ENCODE measurements around the gene MOSMO. TPM values are rescaled to one million over a fixed set of nuclear protein-coding genes. Genes with fewer than 3 reads are reported as not detected.
A peak's percentile ranks its signal among the peaks of the same experiment; 100 is the strongest.

The MOSMO gene
- total RNA-seq, 4 donors from 2014 or later: 14.9 to 26.9 (median 24.1) TPM

DNA sequence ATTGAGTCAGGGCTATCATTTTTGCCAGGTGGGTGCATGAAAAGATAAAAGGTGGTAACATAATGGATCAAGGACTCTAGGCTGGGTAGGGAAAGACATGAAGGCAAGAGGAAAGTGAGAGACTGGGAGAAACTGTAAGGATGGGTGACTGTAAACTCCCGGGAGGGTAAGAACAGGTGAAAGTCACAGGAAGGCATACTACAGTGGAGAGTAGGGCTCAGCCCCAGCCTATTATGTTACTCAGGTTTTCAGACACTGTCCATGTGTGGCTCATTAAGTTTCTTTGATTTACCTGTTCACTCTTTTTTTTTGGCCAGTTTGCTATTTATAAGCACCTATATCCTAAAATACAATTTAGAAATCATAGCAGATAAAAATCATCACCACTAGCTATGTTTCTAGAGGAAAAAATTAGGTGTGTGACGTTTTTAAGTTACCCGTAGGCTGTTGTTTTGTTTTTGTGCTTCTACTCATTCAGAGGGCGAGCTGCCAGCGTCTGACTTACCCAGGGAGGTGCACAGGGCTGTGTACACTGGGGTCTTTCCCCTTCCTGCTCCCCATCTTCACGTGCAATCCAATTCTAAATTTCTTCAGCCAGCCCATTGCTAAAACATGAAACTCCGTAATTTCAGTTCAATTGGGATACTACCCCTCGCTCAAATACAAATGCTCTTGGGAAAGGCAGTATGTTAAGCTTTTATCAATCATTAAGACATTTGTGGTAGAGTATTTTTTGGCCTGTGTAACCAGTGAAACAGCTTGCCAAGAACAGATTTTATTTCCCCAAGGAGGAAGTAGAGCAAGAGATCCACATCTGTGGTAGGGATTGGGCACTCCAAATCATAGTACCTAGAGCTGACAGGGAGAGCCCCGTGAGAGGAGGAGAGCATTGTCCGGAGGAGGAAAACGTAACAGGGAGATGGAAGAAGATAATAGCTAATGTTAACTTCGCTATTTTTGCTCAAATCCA is 62.7 kb downstream of the MOSMO start:
- 31 to 46% methylated on average over 11 to 12 of the region's 12 CpGs for WGBS, 2 donors (ENCODE audit: low coverage in 1 of 2)
- Histone ChIP-seq H3K4me3 (no peak overlapping the region), H3K27me3 (no peaks in the 10 kb centered on the region), H3K9me3 (no peaks in the 10 kb centered on the region), H3K27ac (peak overlapping the region in 2 of 4 donors; percentile 17 to 21), H3K4me1 (peaks cover 0 to 34% (median 0%) of the 10 kb centered on the region in 3 donors), H3K36me3 (no peaks in the 10 kb centered on the region)
- TF ChIP-seq POLR2A (IDR thresholded peaks at IDR 0.05) (no peak), POLR2AphosphoS5 (IDR thresholded peaks at IDR 0.05) (no peak), EP300 (IDR thresholded peaks at IDR 0.05) (no peak)
- TF ChIP-seq, protein P1, sequence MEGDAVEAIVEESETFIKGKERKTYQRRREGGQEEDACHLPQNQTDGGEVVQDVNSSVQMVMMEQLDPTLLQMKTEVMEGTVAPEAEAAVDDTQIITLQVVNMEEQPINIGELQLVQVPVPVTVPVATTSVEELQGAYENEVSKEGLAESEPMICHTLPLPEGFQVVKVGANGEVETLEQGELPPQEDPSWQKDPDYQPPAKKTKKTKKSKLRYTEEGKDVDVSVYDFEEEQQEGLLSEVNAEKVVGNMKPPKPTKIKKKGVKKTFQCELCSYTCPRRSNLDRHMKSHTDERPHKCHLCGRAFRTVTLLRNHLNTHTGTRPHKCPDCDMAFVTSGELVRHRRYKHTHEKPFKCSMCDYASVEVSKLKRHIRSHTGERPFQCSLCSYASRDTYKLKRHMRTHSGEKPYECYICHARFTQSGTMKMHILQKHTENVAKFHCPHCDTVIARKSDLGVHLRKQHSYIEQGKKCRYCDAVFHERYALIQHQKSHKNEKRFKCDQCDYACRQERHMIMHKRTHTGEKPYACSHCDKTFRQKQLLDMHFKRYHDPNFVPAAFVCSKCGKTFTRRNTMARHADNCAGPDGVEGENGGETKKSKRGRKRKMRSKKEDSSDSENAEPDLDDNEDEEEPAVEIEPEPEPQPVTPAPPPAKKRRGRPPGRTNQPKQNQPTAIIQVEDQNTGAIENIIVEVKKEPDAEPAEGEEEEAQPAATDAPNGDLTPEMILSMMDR (IDR thresholded peaks at IDR 0.05): no peak
- ATAC-seq: no peak

DNA sequence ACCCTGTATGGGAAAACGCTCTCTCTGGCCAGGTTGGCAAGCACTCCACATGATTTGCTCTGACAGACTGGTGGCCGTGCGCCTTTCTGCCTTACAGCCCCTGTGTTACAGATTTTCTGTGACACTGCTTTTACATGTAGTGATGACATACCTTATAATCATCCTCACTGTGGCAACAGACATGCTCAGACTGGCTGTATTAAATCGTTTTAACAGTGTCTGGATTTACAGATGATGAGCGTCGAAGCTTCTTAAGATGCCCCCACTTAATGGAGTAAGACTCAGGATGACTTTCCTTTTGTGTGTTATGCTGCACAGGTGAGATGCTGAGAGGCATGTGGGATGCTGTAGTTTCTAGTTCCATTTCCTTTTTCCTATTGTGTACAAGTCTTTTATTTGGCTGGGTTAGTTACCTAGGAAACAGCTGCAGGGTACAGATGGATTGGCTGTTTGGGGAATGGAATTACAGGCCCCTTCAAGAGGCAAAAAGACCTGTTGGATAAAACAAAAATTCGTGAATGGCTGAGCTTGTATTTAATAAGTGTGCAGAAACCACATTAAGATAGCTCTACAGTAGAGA is 63.5 kb downstream of the MOSMO start:
- no peak for ATAC-seq
- WGBS, 2 donors (ENCODE audit: low coverage in 1 of 2): 71 to 81% methylated on average over 4 to 7 of the region's 7 CpGs
- H3K4me3 ChIP-seq: no peak overlapping the region

DNA sequence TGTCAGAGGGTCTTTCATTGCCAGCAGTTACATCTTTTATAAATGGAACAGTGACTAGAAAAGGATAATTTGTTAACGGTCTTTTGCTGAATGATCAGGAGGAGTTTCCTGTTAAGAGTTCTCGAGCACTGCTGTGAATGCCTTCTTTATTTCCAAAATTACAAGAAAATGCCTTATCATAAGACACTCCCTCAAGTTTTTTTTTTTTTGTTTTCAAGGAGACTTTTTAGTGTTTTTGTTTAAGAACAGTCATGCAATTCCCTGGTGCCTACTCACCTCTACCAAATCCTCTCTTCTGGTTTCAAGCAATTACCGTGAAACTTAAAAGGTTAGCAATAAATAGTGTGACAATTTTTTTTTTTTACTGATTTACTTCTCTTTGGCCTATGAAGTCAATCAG is 65.4 kb downstream of the MOSMO start:
- H3K4me3 ChIP-seq: no peak overlapping the region
- TF ChIP-seq, protein P1 (IDR thresholded peaks at IDR 0.05): no peak
- TF ChIP-seq POLR2A (IDR thresholded peaks at IDR 0.05) (no peak), EP300 (IDR thresholded peaks at IDR 0.05) (no peak), POLR2AphosphoS5 (IDR thresholded peaks at IDR 0.05) (no peak)
- 71% methylated on average over 3 of the region's 3 CpGs for WGBS, 2 donors (ENCODE audit: low coverage in 1 of 2)
- no peaks in the 10 kb centered on the region for H3K9me3 ChIP-seq
- H3K27ac ChIP-seq: no peak overlapping the region
- peaks cover 0 to 34% (median 0%) of the 10 kb centered on the region in 3 donors for H3K4me1 ChIP-seq
- H3K27me3 ChIP-seq: no peaks in the 10 kb centered on the region
- H3K36me3 ChIP-seq: no peaks in the 10 kb centered on the region
- ATAC-seq: no peak

More for the DNA sequence above, 63.5 kb downstream of the MOSMO start:
- Histone ChIP-seq H3K27ac (peak overlapping the region in 1 of 4 donors; percentile 17), H3K9me3 (no peaks in the 10 kb centered on the region), H3K4me1 (peaks cover 0 to 34% (median 0%) of the 10 kb centered on the region in 3 donors), H3K27me3 (no peaks in the 10 kb centered on the region), H3K36me3 (no peaks in the 10 kb centered on the region)
- TF ChIP-seq EP300 (IDR thresholded peaks at IDR 0.05) (no peak), POLR2A (IDR thresholded peaks at IDR 0.05) (no peak), POLR2AphosphoS5 (IDR thresholded peaks at IDR 0.05) (no peak)
- TF ChIP-seq, protein P1 (IDR thresholded peaks at IDR 0.05): no peak

DNA sequence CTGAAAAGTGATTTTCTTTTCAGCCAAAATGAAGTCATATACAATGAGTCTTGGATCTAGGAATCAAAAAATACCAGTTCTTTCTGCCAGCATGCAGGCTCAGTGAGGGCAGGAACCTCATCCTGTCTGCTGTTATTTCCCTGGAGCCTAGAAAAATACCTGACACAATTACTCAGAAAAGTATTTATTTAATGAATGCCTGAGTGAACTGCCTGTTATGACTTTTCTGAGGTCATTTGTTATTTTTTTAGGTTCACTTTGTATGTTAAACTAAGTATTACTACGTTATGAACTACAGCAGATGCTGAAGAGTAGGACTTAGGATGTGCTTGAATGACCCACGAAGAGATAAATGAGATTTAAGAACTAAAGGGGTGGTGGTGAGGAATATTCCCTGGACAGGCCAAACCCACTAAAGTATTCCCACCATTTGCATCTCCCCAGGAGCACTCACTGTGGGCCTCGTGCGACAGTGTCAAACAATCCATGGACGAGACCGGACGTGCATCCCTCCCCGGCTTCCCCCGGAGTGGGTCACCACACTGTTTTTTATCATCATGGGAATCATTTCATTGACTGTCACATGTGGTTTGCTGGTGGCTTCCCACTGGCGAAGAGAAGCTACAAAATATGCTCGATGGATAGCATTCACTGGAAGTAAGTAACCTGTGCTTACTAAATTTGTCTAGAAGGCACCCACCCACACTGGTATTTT is 67.3 kb downstream of the MOSMO start:
- Histone ChIP-seq H3K9me3 (no peaks in the 10 kb centered on the region), H3K4me1 (peaks cover 0 to 25% (median 0%) of the 10 kb centered on the region in 3 donors), H3K27ac (no peak overlapping the region), H3K36me3 (no peaks in the 10 kb centered on the region), H3K27me3 (no peaks in the 10 kb centered on the region), H3K4me3 (no peak overlapping the region)
- WGBS, 2 donors (ENCODE audit: low coverage in 1 of 2): 90 to 93% methylated on average over 6 to 10 of the region's 11 CpGs
- no peak for TF ChIP-seq POLR2AphosphoS5 (IDR thresholded peaks at IDR 0.05)
- TF ChIP-seq EP300 (IDR thresholded peaks at IDR 0.05): no peak
- ATAC-seq: no peak

DNA sequence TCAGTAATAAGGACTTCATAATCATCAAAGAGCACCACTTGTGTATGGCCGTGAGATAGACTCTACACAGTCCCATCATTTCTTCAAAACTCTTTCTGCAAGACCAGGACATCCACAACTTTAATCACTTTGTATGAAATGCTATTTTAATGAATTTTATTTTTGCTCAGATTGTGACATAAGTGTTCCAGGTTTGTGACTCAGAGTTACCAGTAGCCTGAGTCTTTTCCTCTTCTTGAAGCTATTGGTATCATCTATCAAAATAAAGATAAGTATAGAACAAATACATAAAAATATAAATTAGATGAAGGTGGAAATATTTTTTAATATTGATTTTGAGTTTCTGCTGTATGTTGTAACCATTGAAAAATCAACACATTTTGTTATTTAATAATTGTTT is 67.9 kb downstream of the MOSMO start:
- ATAC-seq: no peak
- no peak for TF ChIP-seq EP300 (IDR thresholded peaks at IDR 0.05)
- TF ChIP-seq, protein P1 (IDR thresholded peaks at IDR 0.05): no peak
- TF ChIP-seq POLR2AphosphoS5 (IDR thresholded peaks at IDR 0.05): no peak
- 86 to 90% methylated on average over 1 of the region's 1 CpG for WGBS, 2 donors (ENCODE audit: low coverage in 1 of 2)

More for the DNA sequence above, 67.9 kb downstream of the MOSMO start:
- Histone ChIP-seq H3K36me3 (peaks cover 0 to 3% of the 10 kb centered on the region in 2 donors), H3K4me1 (peaks cover 0 to 20% (median 0%) of the 10 kb centered on the region in 3 donors), H3K9me3 (no peaks in the 10 kb centered on the region), H3K27ac (no peak overlapping the region), H3K4me3 (no peak overlapping the region), H3K27me3 (no peaks in the 10 kb centered on the region)
